HG03025 (cell line): Measurements from ENCODE around the gene TRAF5.

Source experiments
- ATAC-seq: cut with Tn5 transposase; IDR thresholded peaks from one replicate; pipeline ENCODE4 v1.9.1; 2021; ENCODE audit warnings: mild to moderate bottlenecking, moderate library complexity; ENCODE audit not compliant: unreplicated experiment, low FRiP score

TRAF5 gene

DNA sequence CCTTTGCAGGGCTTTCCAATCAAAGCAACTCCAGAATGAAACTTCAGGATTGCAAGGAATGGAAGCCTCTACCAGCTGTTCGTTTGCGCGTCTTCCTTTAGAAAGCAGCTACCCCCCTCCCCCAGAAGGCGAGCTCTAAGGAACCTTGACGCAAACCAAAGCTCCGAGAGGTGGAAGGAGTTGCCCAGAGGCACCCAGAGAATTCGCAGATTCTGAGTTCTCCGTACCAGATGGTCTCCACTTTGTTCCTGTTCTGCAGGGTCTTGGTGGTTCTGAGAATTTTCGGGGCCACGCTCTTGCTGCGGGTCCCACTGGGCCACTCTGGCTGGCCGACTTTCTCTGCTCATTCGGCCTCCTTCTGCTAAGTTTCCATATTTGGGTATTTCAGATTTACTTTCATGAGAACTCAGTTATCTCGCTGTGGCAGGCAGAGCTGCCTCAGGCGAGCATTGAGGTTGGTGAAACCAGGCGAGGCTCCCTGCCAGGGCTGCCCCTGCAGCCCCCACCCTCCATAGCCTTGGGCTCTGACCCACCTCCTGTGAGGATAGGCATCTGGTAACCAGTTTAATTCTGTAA, 801 bp downstream of the TRAF5 start:
- ATAC-seq = no peak

DNA sequence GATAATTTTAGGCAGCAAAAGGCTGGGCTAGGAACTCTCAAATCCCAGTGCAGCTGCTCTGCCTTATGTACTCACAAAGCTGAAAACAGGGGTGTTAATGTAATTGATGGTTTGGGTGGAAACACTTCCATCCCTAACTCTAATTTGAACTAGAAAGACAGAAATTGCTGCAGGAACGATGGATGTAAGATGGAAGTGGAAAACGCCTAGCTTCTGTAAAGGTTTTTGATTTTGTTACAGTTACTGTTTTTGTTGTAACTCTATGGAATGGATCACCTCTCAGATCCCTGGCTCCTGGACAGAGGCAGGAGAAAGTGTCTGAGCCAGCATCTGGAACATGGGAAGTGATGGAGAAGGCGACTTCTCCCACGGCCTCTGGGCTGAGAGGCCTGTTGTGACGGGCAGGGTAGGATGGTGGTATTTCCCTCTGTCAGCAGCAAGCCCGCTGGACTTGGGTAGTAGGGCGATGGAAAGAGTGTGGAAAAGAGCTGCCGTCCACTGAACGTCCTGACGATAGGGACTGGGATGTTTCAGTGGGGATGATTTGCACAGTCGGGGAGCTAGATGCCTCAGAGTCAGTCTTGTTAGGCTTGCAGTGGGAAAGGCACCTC, 1.6 kb downstream of the TRAF5 start:
- no peak for ATAC-seq

DNA sequence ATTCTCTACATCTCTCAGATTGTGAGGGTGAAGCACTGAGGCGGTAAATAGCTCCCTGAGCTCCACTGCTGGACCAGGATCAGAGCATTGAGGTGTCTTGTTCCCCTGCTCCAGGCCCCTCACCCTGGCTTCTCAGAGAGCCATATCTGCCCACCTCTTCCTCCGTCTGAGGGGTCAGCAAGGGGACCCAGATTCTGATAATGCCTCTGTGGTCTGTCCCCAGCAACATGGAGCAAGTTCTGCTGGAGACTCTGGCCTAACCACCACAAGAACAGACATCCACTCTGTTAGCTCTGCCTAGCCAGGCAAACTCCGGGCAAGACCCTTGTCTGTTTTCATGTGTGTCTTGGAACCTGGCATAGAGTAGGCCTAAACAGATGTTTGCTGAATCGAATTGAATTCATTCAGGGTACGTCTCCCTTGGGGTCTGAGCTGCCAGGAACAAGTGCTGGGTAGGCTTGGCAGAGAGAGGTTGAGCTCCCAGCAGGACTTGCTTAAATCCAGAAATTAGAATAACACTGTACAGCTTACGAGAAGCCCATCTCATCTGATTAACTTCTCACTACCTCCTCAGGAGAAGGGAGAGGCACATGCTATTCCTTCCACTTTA, 2.3 kb downstream of the TRAF5 start:
- ATAC-seq = no peak

DNA sequence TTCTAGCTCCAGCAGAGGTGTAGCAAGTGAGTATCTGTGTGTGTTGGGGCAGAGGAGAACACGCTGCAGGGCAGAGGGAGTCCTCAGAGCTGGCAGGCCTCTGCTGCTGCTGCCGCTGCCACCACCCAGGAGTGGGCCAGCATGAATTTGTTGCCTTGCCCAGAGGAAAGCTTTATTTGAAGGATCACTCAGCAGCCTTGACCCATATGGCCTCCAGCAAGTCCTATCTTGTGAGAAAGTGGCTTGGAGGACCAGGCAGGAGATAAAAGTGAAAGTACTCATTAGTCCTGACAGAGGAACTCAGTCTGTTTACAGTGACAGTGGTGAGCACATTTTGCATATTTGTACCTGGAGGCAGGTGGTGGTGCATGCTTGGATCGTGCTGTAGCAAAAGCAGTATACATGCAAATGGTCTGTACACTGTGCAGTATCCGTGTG, 3.1 kb downstream of the TRAF5 start:
- ATAC-seq = peak; percentile 48

DNA sequence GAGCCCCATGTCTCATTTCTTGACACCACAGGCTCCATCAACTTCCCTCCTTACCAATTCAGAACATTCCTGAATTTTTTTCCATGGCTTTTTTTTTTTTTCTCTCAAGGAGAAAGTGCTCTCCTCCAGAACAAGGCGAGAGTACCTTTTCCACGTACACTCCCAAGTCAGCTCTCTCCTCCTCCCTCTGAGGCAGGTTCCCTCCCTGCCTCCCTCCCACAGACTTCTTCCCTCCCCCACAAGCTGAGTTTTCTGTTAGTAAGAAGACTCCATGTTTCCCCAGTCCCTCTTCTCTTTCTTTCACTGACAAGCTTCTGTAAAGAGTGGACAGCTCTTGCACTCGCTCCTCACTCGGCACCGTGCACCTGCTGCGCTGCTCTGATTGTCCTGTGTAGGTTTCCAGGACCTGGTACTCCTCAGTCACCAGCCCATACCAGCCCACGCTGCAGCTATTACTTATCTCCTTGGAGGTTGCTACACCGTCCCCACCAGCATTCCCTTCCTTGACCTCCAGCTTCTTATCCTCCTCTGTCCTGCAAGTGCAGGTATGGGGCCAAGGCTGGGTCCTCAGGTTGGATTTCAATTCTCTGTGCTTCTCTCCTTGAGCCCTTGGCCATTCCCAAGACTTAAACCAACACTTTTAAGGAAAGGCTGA, 3.8 kb downstream of the TRAF5 start:
- no peak for ATAC-seq

DNA sequence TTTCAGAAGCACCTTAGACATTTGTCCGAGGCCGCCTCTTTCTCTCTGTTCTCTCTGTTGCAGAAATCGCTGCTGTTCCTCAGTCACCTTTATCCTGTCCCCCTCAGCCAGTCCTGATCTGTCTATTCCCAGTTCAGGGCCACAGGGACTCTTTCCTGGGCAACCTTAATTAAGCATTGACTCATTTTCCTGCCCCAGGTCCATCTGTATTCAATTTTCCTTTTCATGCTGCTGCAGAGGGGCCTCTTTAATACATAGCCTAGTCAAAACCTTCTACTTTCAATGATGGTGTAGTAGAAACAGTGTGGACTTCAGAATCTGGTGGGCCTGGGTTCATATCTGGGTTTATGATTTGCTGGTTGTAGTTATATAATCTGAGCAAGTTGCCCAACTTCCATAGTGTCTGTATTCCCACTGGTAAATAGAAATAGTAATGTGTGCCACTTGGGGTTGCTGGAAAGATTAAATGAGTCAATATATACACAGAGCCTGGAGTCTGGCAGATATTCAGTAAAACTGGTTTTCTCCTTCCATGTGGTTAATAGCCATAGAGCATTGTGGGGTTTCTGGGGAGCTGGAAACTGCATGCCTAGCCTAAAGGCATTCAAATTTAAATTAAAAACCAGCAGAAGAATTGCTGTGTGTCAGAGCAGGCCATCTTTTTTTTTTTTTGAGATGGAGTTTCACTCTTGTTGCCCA, 4.5 kb downstream of the TRAF5 start:
- ATAC-seq = no peak

DNA sequence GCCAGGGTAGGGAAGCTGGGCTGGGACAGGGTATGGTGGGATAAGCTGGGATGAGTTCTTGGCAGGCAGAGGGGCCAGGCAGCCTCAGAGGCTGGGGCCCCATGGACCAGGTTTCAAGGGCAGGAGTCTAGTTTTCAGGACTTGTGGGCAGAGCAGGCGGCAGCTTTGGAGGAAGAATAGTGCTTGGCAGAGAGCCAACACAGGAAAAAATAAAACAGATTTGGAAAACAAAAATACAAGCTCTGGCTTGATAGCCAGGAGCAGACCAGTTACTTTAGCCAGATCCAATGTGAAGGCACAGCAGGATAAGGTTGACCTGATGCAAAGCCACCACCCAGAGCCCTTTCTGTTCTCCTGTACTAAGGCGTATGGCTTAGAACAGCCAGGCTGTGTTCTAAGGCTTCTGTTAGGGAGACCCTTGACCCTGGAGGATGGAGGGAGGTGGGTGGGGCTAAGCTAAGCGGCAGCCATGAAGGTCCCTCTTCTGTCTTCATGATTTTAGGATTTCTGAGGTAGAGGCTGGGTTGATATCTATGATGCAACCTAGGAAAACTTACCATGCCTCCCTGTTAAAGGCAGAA, 5.5 kb downstream of the TRAF5 start:
- no peak for ATAC-seq

DNA sequence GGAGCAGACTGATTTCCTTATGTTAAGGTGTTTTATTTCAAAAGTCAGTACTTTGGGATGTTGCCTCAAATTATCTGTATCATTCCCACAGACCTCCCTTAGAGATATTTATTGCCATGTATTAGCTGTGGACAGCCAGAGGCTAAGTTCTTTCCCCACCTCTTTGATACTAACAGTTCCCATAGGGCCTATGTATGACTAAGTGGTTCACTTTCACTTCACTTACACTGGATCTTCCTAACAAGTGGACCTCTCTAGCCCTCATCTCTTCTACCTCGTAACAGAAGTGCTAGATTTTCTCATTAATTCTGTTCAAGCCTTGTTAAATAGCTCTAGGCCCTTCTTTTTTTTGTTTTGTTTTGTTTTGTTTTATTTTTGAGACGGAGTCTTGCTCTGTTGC, 6.2 kb downstream of the TRAF5 start:
- ATAC-seq = no peak

DNA sequence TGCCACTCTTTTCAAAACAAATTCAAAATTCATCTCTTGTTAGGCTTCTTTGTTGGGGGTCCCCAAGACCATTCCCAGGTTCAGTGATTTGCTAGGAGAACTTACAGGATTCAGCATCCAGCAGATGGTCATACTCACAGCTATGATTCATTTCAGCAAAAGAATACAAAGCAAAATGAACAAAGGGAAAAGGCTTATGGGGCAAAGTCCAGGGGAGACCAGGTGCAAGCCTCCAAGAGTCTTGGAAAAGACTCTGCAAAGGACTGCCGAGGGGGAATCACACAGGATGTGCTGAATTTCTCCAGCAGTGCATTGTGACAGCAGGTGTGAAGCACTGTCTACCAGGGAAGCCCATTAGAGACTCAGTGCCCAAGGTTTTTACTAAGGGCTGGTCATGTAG, 7.3 kb downstream of the TRAF5 start:
- ATAC-seq = no peak

DNA sequence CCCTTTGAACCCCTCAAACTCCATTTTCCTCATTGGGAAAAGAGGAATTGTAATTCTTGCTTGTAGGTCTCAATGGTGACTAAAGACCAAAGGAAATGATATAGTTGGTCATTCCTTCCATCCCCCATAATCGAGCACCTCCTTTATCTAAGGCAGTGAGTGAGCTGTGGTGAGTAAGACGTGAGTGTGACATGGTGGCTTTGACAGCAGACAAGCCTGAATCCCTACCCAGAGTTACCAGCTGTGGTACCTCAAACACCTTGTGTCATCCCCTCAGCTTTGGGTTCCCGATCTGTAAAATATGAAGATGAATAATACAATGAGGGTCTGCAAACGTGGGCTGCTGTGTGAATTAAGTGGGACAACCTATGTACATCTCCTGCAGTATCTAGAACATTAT, 8.4 kb downstream of the TRAF5 start:
- ATAC-seq = no peak

DNA sequence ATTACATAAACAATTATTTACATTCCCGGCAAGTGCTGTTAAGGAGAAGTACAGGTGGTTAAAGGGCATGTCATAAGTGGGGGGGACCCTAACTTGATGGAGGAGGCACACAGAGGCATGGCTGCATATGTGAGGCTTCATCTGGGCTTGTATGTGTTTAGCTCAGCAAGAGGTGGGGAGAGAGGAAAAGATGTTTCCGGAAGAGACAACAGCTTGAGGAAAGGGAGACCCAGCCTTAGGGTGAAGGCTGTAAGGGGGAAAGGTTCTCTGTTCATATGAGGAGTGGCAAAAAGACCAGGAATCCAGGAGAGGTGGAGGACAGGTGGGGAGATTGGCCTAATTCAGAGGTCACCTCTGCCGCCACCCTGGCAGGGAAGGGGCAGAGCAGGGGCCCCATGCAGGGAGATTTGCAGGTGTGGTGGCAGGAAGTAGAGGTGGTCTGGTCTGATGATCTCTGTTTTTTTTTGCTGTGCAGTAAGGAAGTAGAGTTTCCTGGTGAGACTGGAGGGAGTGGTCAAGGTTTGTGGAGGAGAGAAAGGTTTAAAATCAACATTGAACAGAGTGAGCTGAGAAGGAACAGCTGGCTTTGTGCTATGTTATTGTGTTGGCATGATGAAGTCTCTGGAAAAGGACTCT, 9.0 kb downstream of the TRAF5 start:
- peak; percentile 88 for ATAC-seq

DNA sequence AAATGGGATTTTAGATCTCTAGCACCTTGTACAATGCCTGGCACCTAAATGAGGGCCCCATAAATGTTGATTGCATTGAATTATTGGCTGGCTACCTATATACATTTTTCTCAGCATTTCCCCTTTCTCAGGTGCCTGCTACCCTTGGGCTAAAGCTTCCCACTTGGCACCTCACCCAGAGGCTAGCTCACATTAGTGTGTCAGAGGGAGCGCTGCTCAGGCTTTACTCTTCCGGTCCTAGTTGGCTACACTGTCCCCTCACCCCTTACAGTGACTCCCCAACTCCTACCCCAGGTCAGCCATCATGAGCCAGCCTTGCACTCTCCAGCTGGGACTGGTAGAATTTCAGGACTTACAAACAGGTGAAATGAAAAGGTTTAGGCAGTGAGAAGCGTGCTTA, 9.5 kb downstream of the TRAF5 start:
- no peak for ATAC-seq

DNA sequence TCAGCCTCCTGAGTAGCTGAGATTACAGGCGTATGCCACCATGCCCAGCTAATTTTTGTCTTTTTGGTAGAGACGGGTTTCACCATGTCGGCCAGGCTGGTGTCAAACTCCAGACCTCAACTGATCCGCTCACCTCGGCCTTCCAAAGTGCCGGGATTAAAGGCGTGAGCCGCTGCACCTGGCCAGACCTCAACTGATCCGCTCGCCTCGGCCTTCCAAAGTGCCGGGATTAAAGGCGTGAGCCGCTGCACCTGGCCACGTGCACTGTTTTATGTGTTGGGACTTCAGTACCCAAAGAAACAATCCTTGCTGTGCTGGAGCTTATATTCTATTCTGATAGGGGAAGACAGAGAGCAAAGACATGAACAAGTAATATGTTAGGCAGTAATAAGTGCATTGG, 10.1 kb downstream of the TRAF5 start:
- no peak for ATAC-seq

DNA sequence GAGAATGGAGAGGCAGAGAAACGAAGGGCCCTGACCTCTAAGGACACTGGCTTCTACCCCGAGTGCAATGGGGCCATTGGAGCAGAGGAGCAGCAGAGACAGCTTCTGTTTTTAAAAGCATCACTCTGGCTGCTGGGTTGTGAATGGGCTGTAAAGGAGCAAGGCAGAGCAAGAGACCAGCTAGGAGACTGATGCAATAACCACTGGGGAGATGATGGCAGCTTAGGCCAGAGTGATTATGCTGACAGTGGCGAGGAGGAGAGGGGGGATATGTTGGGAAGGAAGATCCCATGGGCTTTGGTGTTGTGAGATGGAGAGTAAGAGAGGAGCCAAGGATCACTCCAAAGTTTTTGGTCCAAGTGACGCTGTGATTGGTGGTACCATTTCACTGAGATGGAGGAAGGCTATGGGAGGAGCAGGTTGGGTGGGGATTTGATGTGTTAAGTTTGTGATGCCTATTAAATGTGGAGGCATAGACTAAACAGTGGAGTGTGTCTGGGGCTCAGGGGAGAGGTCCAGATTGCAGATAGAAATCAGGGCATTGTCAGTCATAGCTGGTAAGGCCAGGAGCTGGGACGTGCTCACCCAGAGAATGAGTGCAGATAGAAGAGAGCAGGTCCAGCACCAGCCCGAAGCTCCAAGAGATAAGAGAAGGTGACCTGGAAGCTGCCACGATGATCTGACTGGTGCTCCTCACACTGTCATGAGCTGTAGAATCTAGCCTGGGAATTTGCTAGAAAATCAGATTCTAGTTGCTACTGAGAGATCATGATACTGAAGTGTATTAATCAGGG, 11.0 kb downstream of the TRAF5 start:
- ATAC-seq = no peak

DNA sequence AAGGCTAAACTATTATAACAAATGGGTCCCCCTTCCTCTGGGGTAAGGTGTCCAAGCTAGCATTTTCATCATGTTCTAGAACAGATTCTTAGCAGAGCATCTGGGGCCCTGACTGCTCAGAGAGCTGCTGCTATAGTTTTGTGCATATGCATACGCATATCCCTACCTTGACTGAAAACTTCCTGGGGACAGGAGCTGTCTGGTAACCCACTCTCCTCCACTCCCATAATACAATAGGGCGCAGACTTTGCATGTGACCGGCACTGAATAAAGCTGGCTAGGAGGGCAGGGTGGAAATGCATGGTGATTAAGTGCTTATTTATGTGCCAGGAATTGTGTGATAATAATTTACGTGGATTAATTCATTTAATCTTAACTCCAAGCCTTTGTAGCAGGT, 11.6 kb downstream of the TRAF5 start:
- no peak for ATAC-seq

DNA sequence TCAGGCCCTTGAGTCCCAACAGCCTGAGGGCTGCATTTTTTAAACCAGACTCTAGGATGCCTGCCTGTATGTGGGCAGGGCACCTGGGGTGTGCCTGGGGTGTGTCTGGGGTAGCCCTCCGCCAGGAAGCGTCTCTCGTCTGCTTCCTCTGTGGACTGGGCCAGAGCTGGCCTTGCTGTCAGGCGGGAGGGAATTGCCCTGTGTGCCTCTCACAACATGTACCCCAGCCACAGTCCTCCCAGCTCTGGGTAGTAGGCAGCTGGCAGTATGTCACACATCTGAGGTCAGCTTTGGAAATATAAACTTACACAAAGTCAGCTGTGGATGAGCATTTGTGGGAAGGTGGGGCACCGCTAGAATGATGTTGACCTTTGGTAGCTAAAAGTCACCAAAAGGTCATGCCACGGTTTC, 13.0 kb downstream of the TRAF5 start:
- no peak for ATAC-seq

DNA sequence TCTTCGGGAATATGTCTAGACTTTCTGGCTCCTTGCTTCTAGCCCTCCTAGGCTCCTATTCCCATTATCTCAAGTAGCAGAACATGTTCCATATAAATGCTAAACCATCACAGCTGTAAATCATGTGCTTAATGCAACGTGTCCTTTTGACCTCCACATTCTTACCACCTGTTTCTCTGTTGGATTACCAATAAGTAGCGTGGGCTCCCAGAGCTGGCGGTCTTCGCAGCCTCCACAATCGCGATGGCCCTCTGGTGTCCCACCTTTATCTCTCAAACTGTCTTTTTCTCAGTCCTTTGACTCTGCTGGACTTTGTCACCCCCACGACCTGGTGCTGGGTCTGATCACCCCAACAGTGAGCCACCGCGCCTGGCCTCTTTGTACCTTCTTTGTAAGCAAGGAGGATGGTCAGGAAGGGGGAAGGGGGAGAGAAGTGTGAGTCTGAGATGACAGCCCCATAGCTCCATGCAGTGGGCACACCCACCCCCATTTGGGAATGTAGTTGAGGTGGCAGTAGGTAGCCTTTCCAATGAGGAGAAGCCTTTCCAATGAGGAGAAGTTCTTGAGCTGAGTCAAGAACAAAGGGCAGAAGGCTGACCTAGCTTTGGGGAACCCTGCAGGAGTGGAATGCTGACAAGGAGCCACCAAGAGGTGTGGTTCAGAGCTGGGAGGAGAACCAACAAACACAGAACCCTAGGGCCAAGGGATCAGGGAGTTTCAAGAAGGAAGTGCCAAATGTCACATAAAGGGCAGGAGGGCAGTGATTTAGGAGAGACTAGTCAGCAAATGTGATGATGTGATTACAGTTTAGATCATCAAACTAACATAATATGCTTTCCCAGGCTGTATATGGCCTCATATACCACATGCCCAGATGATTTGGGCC, 14.2 kb downstream of the TRAF5 start:
- ATAC-seq = no peak

DNA sequence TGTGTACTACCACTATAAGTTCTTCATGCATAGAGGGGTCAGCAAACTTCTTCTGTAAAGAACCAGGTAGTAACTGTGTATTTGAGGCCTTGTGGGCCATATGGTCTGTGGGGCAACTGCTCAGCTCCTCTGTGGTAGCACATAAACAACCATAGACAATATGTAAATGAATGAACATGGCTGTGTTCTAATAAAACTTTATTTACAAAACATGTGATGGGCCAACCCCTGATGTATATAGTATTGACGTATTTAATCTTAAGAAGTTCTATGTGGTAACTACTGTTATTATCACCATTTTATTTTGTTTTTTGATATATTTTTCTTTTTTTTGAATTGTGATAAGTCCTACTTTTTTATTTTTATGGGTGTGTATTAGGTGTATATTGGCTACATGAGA, 15.4 kb downstream of the TRAF5 start:
- ATAC-seq = no peak

DNA sequence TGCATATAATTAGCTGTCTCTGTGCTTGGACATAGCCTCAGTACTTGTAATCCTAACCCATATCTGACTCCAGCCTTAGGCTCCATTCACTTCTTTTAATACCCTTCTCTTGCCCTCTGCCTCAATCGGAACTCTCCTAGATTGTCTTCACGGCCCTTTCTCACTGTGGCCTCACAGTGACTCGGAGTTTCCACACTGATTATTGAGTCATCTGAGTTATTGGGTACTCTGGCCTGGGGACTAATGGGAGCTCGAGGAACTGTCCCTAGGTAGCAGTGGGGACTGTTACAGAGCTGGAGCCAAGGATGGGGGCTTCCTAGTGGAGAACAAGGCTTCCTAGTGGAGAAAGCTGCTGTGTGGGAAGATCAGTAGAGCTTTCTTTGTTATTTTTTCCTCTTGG, 17.0 kb downstream of the TRAF5 start:
- ATAC-seq = no peak
